SU-DHL-6 (cell line): ENCODE measurements around the gene DYNLT5.

Experiments
- CTCF ChIP-seq: fragments of 200-600 bp; sonication (generic); IDR thresholded peaks from one replicate; pipeline ENCODE4 v1.5.1; 2017; ENCODE audit warnings: antibody characterized with exemption, mild to moderate bottlenecking, low read length, moderate library complexity; ENCODE audit not compliant: insufficient read depth, poor library complexity, severe bottlenecking
- EZH2phosphoT487 ChIP-seq: fragments of 200-600 bp; sonication (generic), shearing (Covaris generic); conservative IDR thresholded peaks from 2 replicates; pipeline ENCODE4 v1.6.1; 2018; ENCODE audit warnings: mild to moderate bottlenecking, antibody characterized with exemption, low read length, moderate library complexity, mixed read lengths

GRCh38 chr1:66774438-66774837 lies 22.2 kb downstream of the DYNLT5 start:
- TF ChIP-seq CTCF, result no peak
- no peak for TF ChIP-seq EZH2phosphoT487
